SU-DHL-6 (cell line): ENCODE results near the gene OAT.
A peak's percentile ranks its signal among the peaks of the same experiment; 100 is the strongest.

Source experiments
- H2AFZ ChIP-seq: fragments of 200-600 bp; sonication (generic); 2 replicates; pipeline ENCODE4 v1.6.1; 2014; ENCODE audit warnings: low read depth, mild to moderate bottlenecking, moderate library complexity, mixed read lengths, antibody characterized with exemption, low read length; ENCODE audit not compliant: severe bottlenecking
- H3F3A ChIP-seq: fragments of 200-600 bp; shearing (Covaris generic); 2 replicates; pipeline ENCODE4 v1.6.0; 2016; ENCODE audit warnings: antibody characterized with exemption, mild to moderate bottlenecking; ENCODE audit not compliant: insufficient read depth
- H3K27ac ChIP-seq: fragments of 200-600 bp; sonication (generic); 2 replicates; pipeline ENCODE4 v1.5.1; 2016; ENCODE audit warnings: low read depth, mild to moderate bottlenecking, low read length, moderate library complexity, mixed read lengths
- H3K27me3 ChIP-seq: fragments of 200-600 bp; sonication (generic), shearing (Covaris generic); 2 replicates; pipeline ENCODE4 v1.6.0; 2014; ENCODE audit warnings: mild to moderate bottlenecking, low read length
- H3K36me3 ChIP-seq: fragments of 200-600 bp; sonication (generic); 2 replicates; pipeline ENCODE4 v1.6.1; 2014; ENCODE audit warnings: mild to moderate bottlenecking, low read length, mixed read lengths
- H3K4me2 ChIP-seq: fragments of 300-600, 200-600 bp; shearing (Covaris generic), sonication (generic); 2 replicates; pipeline ENCODE4 v1.6.0; 2014; ENCODE audit warnings: low read length, low read depth, mild to moderate bottlenecking; ENCODE audit not compliant: poor library complexity, severe bottlenecking
- H3K4me3 ChIP-seq: fragments of 200-600 bp; sonication (generic); 2 replicates; pipeline ENCODE4 v1.5.1; 2014; ENCODE audit warnings: antibody characterized with exemption, low read length, mild to moderate bottlenecking, mixed read lengths; ENCODE audit not compliant: insufficient read depth, poor library complexity, severe bottlenecking
- H3K79me2 ChIP-seq: fragments of 200-600 bp; sonication (generic); 2 replicates; pipeline ENCODE4 v1.6.1; 2014; ENCODE audit warnings: mild to moderate bottlenecking, low read length, moderate library complexity; ENCODE audit not compliant: insufficient read depth
- H3K9ac ChIP-seq: fragments of 200-600 bp; sonication (generic); 2 replicates; pipeline ENCODE4 v1.7.0; 2014; ENCODE audit warnings: mild to moderate bottlenecking, low read length
- H3K9me2 ChIP-seq: fragments of 200-600 bp; sonication (generic); replicated peaks from 2 replicates; pipeline ENCODE4 v1.6.1; 2014; ENCODE audit warnings: low read length; ENCODE audit not compliant: insufficient read depth
- H3K9me3 ChIP-seq: fragments of 200-600 bp; sonication (generic); 2 replicates; pipeline ENCODE4 v1.6.1; 2014; ENCODE audit warnings: low read length, mixed read lengths; ENCODE audit not compliant: insufficient read depth
- H4K20me1 ChIP-seq: fragments of 200-600 bp; sonication (generic); 2 replicates; pipeline ENCODE4 v1.6.1; 2014; ENCODE audit warnings: low read depth, mild to moderate bottlenecking, antibody characterized with exemption, low read length, moderate library complexity, mixed read lengths
- CTCF ChIP-seq: fragments of 200-600 bp; sonication (generic); IDR thresholded peaks from one replicate; pipeline ENCODE4 v1.5.1; 2017; ENCODE audit warnings: antibody characterized with exemption, mild to moderate bottlenecking, low read length, moderate library complexity; ENCODE audit not compliant: insufficient read depth, poor library complexity, severe bottlenecking
- EZH2phosphoT487 ChIP-seq: fragments of 200-600 bp; sonication (generic), shearing (Covaris generic); conservative IDR thresholded peaks from 2 replicates; pipeline ENCODE4 v1.6.1; 2018; ENCODE audit warnings: mild to moderate bottlenecking, antibody characterized with exemption, low read length, moderate library complexity, mixed read lengths

Gene OAT

GRCh38 chr10:124356701-124357560 lies 61.8 kb downstream of the OAT start:
- Histone ChIP-seq H3K27me3 (no peaks in the 10 kb centered on the region), H2AFZ (no peak overlapping the region), H3K36me3 (no peaks in the 10 kb centered on the region), H3F3A (no peaks in the 10 kb centered on the region), H3K4me3 (no peak overlapping the region), H3K27ac (no peak overlapping the region), H3K4me2 (no peak overlapping the region), H3K79me2 (no peaks in the 10 kb centered on the region), H3K9me3 (no peaks in the 10 kb centered on the region), H4K20me1 (no peaks in the 10 kb centered on the region), H3K9me2 (no peaks in the 10 kb centered on the region), H3K9ac (no peak overlapping the region)
- no peak for TF ChIP-seq CTCF
- no peak for TF ChIP-seq EZH2phosphoT487

- TF ChIP-seq EZH2phosphoT487: no peak
- TF ChIP-seq CTCF: no peak
- peak overlapping the region; percentile 94 for H2AFZ ChIP-seq
- H3K27me3 ChIP-seq: no peaks in the 10 kb centered on the region
- H3K4me3 ChIP-seq: peak overlapping the region; percentile 21
- H3K4me2 ChIP-seq: peak overlapping the region; percentile 47
- H3K36me3 ChIP-seq: no peaks in the 10 kb centered on the region
- peak overlapping the region; percentile 12; the same call in 1 of the 2 replicates for H3K9ac ChIP-seq
- no peaks in the 10 kb centered on the region for H3F3A ChIP-seq
- no peaks in the 10 kb centered on the region for H3K9me3 ChIP-seq
- no peaks in the 10 kb centered on the region for H3K9me2 ChIP-seq
- no peaks in the 10 kb centered on the region for H3K79me2 ChIP-seq
- H4K20me1 ChIP-seq: no peaks in the 10 kb centered on the region
- no peak overlapping the region for H3K27ac ChIP-seq
Observed at GRCh38 chr10:124354411-124355382, 64.0 kb downstream of the OAT start.

- H4K20me1 ChIP-seq: no peaks in the 10 kb centered on the region
- no peaks in the 10 kb centered on the region for H3K79me2 ChIP-seq
- no peaks in the 10 kb centered on the region for H3K27me3 ChIP-seq
- no peaks in the 10 kb centered on the region for H3K36me3 ChIP-seq
- H3K4me2 ChIP-seq: no peak overlapping the region
- TF ChIP-seq EZH2phosphoT487: no peak
- TF ChIP-seq CTCF: no peak
- H3K9me3 ChIP-seq: no peaks in the 10 kb centered on the region
- H2AFZ ChIP-seq: no peak overlapping the region
- no peaks in the 10 kb centered on the region for H3F3A ChIP-seq
- no peaks in the 10 kb centered on the region for H3K9me2 ChIP-seq
- no peak overlapping the region for H3K4me3 ChIP-seq
- H3K27ac ChIP-seq: no peak overlapping the region
- H3K9ac ChIP-seq: no peak overlapping the region
Observed at GRCh38 chr10:124353896-124354295, 64.8 kb downstream of the OAT start.
